ENCODE results near the gene TARBP2. TPM values are rescaled to one million over a fixed set of nuclear protein-coding genes. Genes with fewer than 3 reads are reported as not detected.

TARBP2 gene
- total RNA-seq, 1 donor from 2014 or later, result 45.3 TPM

DNA sequence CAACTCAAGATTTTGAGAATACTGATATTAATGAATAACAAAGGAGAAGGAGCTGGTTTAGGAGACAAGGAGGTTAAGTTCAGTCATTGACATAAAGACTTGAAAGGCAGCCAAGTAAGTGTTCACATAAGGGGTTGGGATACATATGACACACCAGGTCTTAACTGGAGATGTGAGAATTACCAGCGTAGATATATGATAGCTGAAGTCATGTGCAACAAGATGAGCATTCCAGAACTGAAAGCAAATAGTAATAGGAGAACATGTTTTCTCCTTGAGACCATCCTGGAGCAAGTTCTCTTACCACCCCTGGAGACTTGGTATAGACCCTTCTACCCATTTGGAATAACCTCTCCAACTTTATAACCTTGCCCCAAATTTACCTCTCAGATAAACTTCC is 49.5 kb downstream of the TARBP2 start:
- H3K27me3 Mint-ChIP-seq (ENCODE audit: unreplicated experiment), result no peaks in the 10 kb centered on the region
- H3K4me3 Mint-ChIP-seq (ENCODE audit: unreplicated experiment), result no peak overlapping the region
- DNase-seq (ENCODE audit: low spot score), result no peak
- H3K9me3 Mint-ChIP-seq (ENCODE audit: unreplicated experiment), result no peaks in the 10 kb centered on the region
- no peaks in the 10 kb centered on the region for H3K4me1 Mint-ChIP-seq (ENCODE audit: unreplicated experiment)
- no peak overlapping the region for H3K27ac Mint-ChIP-seq (ENCODE audit: unreplicated experiment)
- H3K36me3 Mint-ChIP-seq (ENCODE audit: low read depth, unreplicated experiment), result peaks cover 24% of the 10 kb centered on the region
- TF ChIP-seq CTCF (IDR thresholded peaks at IDR 0.05; ENCODE audit: unreplicated experiment), result no peak

DNA sequence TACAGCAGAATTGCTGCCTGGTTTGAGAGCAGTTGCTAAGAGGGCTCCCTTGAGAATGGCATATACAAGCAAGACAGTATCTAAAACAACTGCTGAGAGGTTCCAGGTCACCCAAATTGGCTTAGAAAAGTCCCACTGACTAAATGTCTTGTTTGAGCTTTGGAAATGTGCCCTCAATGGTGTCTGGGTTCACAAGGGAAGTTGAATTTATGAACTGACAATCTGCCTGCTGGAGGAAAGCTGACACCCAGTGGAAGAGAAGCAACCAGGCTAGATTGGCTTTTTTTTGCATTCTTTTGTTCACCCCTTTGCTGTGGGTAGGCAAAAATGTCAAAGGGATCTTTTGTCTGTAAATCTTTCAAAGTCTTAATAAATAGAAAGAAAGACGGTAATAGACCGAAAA is 50.8 kb downstream of the TARBP2 start:
- H3K4me1 Mint-ChIP-seq (ENCODE audit: unreplicated experiment), result no peaks in the 10 kb centered on the region
- DNase-seq (ENCODE audit: low spot score), result no peak
- no peak overlapping the region for H3K4me3 Mint-ChIP-seq (ENCODE audit: unreplicated experiment)
- peaks cover 24% of the 10 kb centered on the region for H3K36me3 Mint-ChIP-seq (ENCODE audit: low read depth, unreplicated experiment)
- H3K27me3 Mint-ChIP-seq (ENCODE audit: unreplicated experiment), result no peaks in the 10 kb centered on the region
- H3K9me3 Mint-ChIP-seq (ENCODE audit: unreplicated experiment), result no peaks in the 10 kb centered on the region
- H3K27ac Mint-ChIP-seq (ENCODE audit: unreplicated experiment), result no peak overlapping the region
- no peak for TF ChIP-seq CTCF (IDR thresholded peaks at IDR 0.05; ENCODE audit: unreplicated experiment)

GRCh38 chr12:53552361-53553327 is 51.6 kb downstream of the TARBP2 start:
- DNase-seq (ENCODE audit: low spot score), result no peak
- no peaks in the 10 kb centered on the region for H3K4me1 Mint-ChIP-seq (ENCODE audit: unreplicated experiment)
- peaks cover 24% of the 10 kb centered on the region for H3K36me3 Mint-ChIP-seq (ENCODE audit: low read depth, unreplicated experiment)
- no peak overlapping the region for H3K4me3 Mint-ChIP-seq (ENCODE audit: unreplicated experiment)
- no peak overlapping the region for H3K27ac Mint-ChIP-seq (ENCODE audit: unreplicated experiment)
- TF ChIP-seq CTCF (IDR thresholded peaks at IDR 0.05; ENCODE audit: unreplicated experiment), result no peak
- no peaks in the 10 kb centered on the region for H3K27me3 Mint-ChIP-seq (ENCODE audit: unreplicated experiment)
- H3K9me3 Mint-ChIP-seq (ENCODE audit: unreplicated experiment), result no peaks in the 10 kb centered on the region

Other genes starting within 250 kb of the TARBP2 start
- 11.8 TPM for gene ESPL1, start 233.0 kb upstream of the TARBP2 start, total RNA-seq (ENCODE audit: unreplicated experiment)
- gene PFDN5, start 205.7 kb upstream of the TARBP2 start, total RNA-seq (ENCODE audit: unreplicated experiment), result 444 TPM
- 55.3 TPM for gene MYG1, start 201.6 kb upstream of the TARBP2 start, total RNA-seq (ENCODE audit: unreplicated experiment)
- 56.2 TPM for gene AAAS, start 179.7 kb upstream of the TARBP2 start, total RNA-seq (ENCODE audit: unreplicated experiment)
- gene SP7, start 164.9 kb upstream of the TARBP2 start, total RNA-seq (ENCODE audit: unreplicated experiment), result 3.6 TPM
- gene SP1, start 121.1 kb upstream of the TARBP2 start, total RNA-seq (ENCODE audit: unreplicated experiment), result 69.5 TPM
- 1.3 TPM for gene AMHR2, start 77.4 kb upstream of the TARBP2 start, total RNA-seq (ENCODE audit: unreplicated experiment)
- gene PRR13, start 59.5 kb upstream of the TARBP2 start, total RNA-seq (ENCODE audit: unreplicated experiment), result 131 TPM
- 1,084 TPM for gene PCBP2, start 49.2 kb upstream of the TARBP2 start, total RNA-seq (ENCODE audit: unreplicated experiment)
- gene MAP3K12, start 1.8 kb upstream of the TARBP2 start, total RNA-seq (ENCODE audit: unreplicated experiment), result 20.9 TPM
- not detected for gene NPFF, start 6.2 kb downstream of the TARBP2 start, total RNA-seq (ENCODE audit: unreplicated experiment)
- gene ATF7, start 125.1 kb downstream of the TARBP2 start, total RNA-seq (ENCODE audit: unreplicated experiment), result 63.3 TPM
- 342 TPM for gene ATP5MC2, start 174.8 kb downstream of the TARBP2 start, total RNA-seq (ENCODE audit: unreplicated experiment)
- 144 TPM for gene CALCOCO1, start 226.2 kb downstream of the TARBP2 start, total RNA-seq (ENCODE audit: unreplicated experiment)

Measured in endothelial cell (in vitro differentiated cells).